GM12878 (cell line): Measurements from ENCODE around the gene UNC119B. TPM values are rescaled to one million over a fixed set of nuclear protein-coding genes. Genes with fewer than 3 reads are reported as not detected.

Source experiments
- ATAC-seq: fragments of 200-7000 bp; cut with Tn5 transposase; 3 replicates; pipeline ENCODE4 v1.9.1; 2020; ENCODE audit warnings: mild to moderate bottlenecking, moderate library complexity
- BruUV-seq: library from RNA; stranded (reverse); fragments of 400-500 nt; replicated peaks from 2 replicates; lab custom pipeline; 2021; lab: Mats Ljungman, UMichigan
- CTCF ChIA-PET: fragments of 300-600 bp; sonication (Branson Sonifier 250); formaldehyde crosslinking; extraction: SDS; loops from one replicate; lab custom pipeline; 2021; ENCODE audit warnings: inconsistent platforms; lab: Yijun Ruan, JAX
- POLR2A ChIA-PET: fragments of 350-600 bp; formaldehyde crosslinking; extraction: SDS; loops from one replicate; lab custom pipeline; 2021; ENCODE audit warnings: inconsistent platforms; lab: Charles Lee
- RAD21 ChIA-PET: fragments of 300-600 bp; sonication (Branson Sonifier 250); formaldehyde crosslinking; loops from one replicate; lab custom pipeline; 2023; ENCODE audit warnings: antibody characterized with exemption; ENCODE audit not compliant: unreplicated experiment; lab: Charles Lee
- SMC1A ChIA-PET: fragments of 300-600 bp; sonication (Branson Sonifier 250); formaldehyde crosslinking; loops from one replicate; lab custom pipeline; 2023; ENCODE audit not compliant: unreplicated experiment, uncharacterized antibody; lab: Charles Lee
- DNase-seq: peaks from one replicate; pipeline ENCODE4 v3.0.0-alpha.2; 2011; ENCODE audit warnings: low read depth, low spot score
- FAIRE-seq: peaks from 3 replicates; lab custom pipeline; 2011; peaks lifted over from hg19 to GRCh38; lab: Jason Lieb, UNC
- H2AFZ ChIP-seq: 2 replicates; pipeline ENCODE4 v1.6.0; 2011; ENCODE audit warnings: low read depth, low read length, control low read depth; ENCODE audit not compliant: control insufficient read depth
- H3K27ac ChIP-seq: 2 replicates; pipeline ENCODE4 v1.5.1; 2011; ENCODE audit warnings: control low read depth; ENCODE audit not compliant: control insufficient read depth, insufficient read depth
- H3K27me3 ChIP-seq, 2 experiments: replicated peaks in 1 of 2; 2 replicates each; pipeline versions ENCODE4 v1.6.0 to v1.6.1; 2011; ENCODE audit warnings: low read length in 1 of 2; ENCODE audit not compliant: control insufficient read depth in 2 of 2, insufficient read depth in 2 of 2
- H3K36me3 ChIP-seq, 2 experiments: 2 replicates each; pipeline ENCODE4 v1.5.1; 2011; ENCODE audit warnings: low read length in 1 of 2; ENCODE audit not compliant: control insufficient read depth in 2 of 2, insufficient read depth in 2 of 2
- H3K4me1 ChIP-seq: 2 replicates; pipeline ENCODE4 v1.6.1; 2011; ENCODE audit warnings: mild to moderate bottlenecking, low read length, moderate library complexity, mixed read lengths; ENCODE audit not compliant: control insufficient read depth, insufficient read depth
- H3K4me2 ChIP-seq: 2 replicates; pipeline ENCODE4 v1.6.0; 2011; ENCODE audit warnings: control low read depth; ENCODE audit not compliant: control insufficient read depth, insufficient read depth
- H3K4me3 ChIP-seq: fragments of 200-600 bp; sonication (generic); 2 replicates; pipeline ENCODE4 v1.5.1; 2016
- H3K79me2 ChIP-seq: 2 replicates; pipeline ENCODE4 v1.6.0; 2011; ENCODE audit warnings: low read length; ENCODE audit not compliant: control insufficient read depth, insufficient read depth
- H3K9ac ChIP-seq: 2 replicates; pipeline ENCODE4 v1.8.0; 2011; ENCODE audit warnings: low read length, control low read depth, mixed read lengths; ENCODE audit not compliant: control insufficient read depth, insufficient read depth
- H3K9me3 ChIP-seq: replicated peaks from 3 replicates; pipeline ENCODE4 v1.5.1; 2011; ENCODE audit warnings: mild to moderate bottlenecking, low read length; ENCODE audit not compliant: control insufficient read depth, insufficient read depth
- H4K20me1 ChIP-seq: 2 replicates; pipeline ENCODE4 v1.6.0; 2011; ENCODE audit not compliant: control insufficient read depth, insufficient read depth
- EP300 ChIP-seq, 2 experiments: fragments of 150-350 bp in 1 of 2; IDR thresholded peaks; 2 replicates each; pipeline ENCODE4 v1.6.1; 2011 to 2012; ENCODE audit warnings: low read depth in 2 of 2, low read length in 2 of 2, borderline replicate concordance in 1 of 2, improper control_type of control experiment in 1 of 2, inconsistent platforms in 1 of 2; ENCODE audit not compliant: control insufficient read depth in 1 of 2
- NFXL1 ChIP-seq: fragments of 450-650 bp; IDR thresholded peaks from 2 replicates; pipeline ENCODE4 v1.6.1; 2017; ENCODE audit warnings: antibody characterized with exemption, mild to moderate bottlenecking, borderline replicate concordance
- NFYB ChIP-seq: IDR thresholded peaks from 2 replicates; pipeline ENCODE4 v1.6.1; 2011; ENCODE audit warnings: low read depth, mild to moderate bottlenecking, low read length, improper control_type of control experiment, moderate library complexity; ENCODE audit not compliant: insufficient read depth
- PAX8 ChIP-seq: fragments of 450-650 bp; IDR thresholded peaks from 2 replicates; pipeline ENCODE4 v1.6.1; 2017; ENCODE audit warnings: mild to moderate bottlenecking, moderate library complexity
- RCOR1 ChIP-seq: conservative IDR thresholded peaks from 2 replicates; pipeline ENCODE4 v1.6.1; 2012; ENCODE audit warnings: low read depth, low read length, improper control_type of control experiment
- SPI1 ChIP-seq: IDR thresholded peaks from 2 replicates; pipeline ENCODE4 v1.6.1; 2011; ENCODE audit warnings: low read depth, mild to moderate bottlenecking, low read length, moderate library complexity, borderline replicate concordance; ENCODE audit not compliant: insufficient read depth
- SUPT20H ChIP-seq: IDR thresholded peaks from 2 replicates; pipeline ENCODE4 v1.6.1; 2011; ENCODE audit warnings: low read depth, mild to moderate bottlenecking, low read length, moderate library complexity, borderline replicate concordance; ENCODE audit not compliant: control insufficient read depth
- SUZ12 ChIP-seq: fragments of 200-600 bp; sonication (generic); IDR thresholded peaks from one replicate; pipeline ENCODE4 v1.6.1; 2018; ENCODE audit warnings: antibody characterized with exemption, mild to moderate bottlenecking; ENCODE audit not compliant: unreplicated experiment
- TARDBP ChIP-seq: IDR thresholded peaks from 2 replicates; pipeline ENCODE4 v1.6.1; 2016; ENCODE audit warnings: borderline replicate concordance
- TBL1XR1 ChIP-seq: IDR thresholded peaks from 2 replicates; pipeline ENCODE4 v1.6.1; 2012; ENCODE audit warnings: low read depth, low read length, improper control_type of control experiment
- ZNF274 ChIP-seq: IDR thresholded peaks from one replicate; pipeline ENCODE4 v1.8.0; 2011; ENCODE audit not compliant: insufficient read length, insufficient read depth
- ZSCAN29 ChIP-seq: fragments of 450-650 bp; IDR thresholded peaks from 2 replicates; pipeline ENCODE4 v1.6.1; 2017; ENCODE audit warnings: mild to moderate bottlenecking, moderate library complexity
- WGBS: methylation state at CpG from one replicate; pipeline ENCODE4 v1.1.6; 2016; ENCODE audit warnings: low lambda C conversion rate; ENCODE audit not compliant: insufficient replicate concordance, insufficient coverage; ENCODE audit errors: missing lambda C conversion rate; 5-methylcytosine and 5-hydroxymethylcytosine counted together
- in situ Hi-C: fragments of 300-500 bp; cut with MboI; formaldehyde crosslinking; loops from 9 replicates; pipeline ENCODE4 v1.14.3; 2018; ENCODE audit warnings: mixed read lengths
- intact Hi-C: fragments of 100-400 bp; cut with micrococcal nuclease; formaldehyde crosslinking; loops from one replicate; pipeline ENCODE4 v1.14.2; 2022; ENCODE audit not compliant: unreplicated experiment
- polyA plus RNA-seq, 11 experiments: library from polyadenylated mRNA; depleted of rRNA in 4 of 11; unstranded in 6 of 11; stranded (reverse) in 5 of 11; fragments of >200 nt; fragmentation: Nextera tagmentation in 4 of 11; fragmentation: Illumina TruSeq in 1 of 11; extraction: Ambion mirVana in 4 of 11; extraction: Trizol in 1 of 11; gene quantifications; 1 replicate in 1 of 11; 2 replicates in 10 of 11; pipeline versions ENCODE4 v1.2.1 to v1.2.3, GENCODE V29; 2011 to 2016; ENCODE audit warnings: inconsistent platforms in 2 of 11, missing spikeins in 2 of 11, low read depth in 1 of 11
- total RNA-seq, 4 experiments: library from RNA; depleted of rRNA in 3 of 4; stranded (reverse); fragments of >200 nt in 3 of 4; fragmentation: Illumina TruSeq in 1 of 4; extraction: Trizol in 1 of 4; gene quantifications; 2 replicates each; pipeline versions ENCODE4 v1.2.1 to v1.2.3, GENCODE V29; 2013 to 2021
- TF ChIP-seq, protein P1 (sequence below): IDR thresholded peaks from 2 replicates; pipeline ENCODE4 v1.6.1; 2011; ENCODE audit warnings: low read depth, low read length, improper control_type of control experiment, borderline replicate concordance

Gene UNC119B
- total and polyA plus RNA-seq, 10 of the 15 experiments (the other 5 are each of a cell fraction or from before 2014, with no cell fraction given): 4.3 to 31.5 (median 10.5) TPM

DNA sequence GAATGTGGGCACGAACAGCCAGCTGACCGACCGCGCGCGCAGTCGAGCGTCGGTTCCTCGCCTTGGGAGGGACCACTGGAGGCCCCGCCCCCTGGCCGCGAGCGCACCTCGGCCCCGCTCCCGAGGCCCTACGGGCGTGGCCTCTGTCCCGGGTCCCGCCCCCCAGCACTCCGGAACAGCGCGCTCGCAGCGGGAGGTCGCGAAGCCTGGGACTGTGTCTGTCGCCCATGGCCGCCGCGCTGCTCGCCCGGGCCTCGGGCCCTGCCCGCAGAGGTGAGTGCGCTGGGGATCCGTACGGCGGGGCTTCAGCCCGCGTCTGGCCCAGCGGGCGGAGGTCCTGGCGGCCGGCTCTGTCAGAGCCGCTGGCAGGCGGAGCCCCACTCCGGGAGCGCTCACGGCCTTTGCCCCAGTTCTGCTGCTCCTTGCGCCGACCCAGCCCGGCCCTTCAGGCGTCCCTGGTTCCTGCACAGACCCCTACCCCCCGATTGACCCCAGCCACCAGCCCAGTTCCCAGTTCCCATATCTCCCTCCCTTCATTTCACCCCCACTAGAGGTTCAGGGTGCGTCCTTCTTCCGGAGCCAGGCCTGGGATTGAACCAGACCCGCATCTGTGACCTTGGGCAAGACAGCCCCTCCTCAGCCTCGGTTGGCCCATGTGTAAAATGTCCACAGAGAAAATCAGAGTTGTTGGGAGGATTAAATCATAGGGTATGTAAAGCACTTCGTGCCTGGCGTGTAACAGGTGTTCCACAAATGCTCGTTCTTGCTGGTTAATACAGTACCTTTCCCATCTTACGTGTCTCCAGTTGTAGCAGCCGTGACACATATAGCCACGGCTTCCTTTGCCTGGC lies 15.6 kb downstream of the UNC119B start, which contains the start of gene ACADS (continued):
- TF ChIP-seq SUZ12: no peak
- TF ChIP-seq SPI1: no peak
- TF ChIP-seq TARDBP: no peak
- TF ChIP-seq ZNF274: no peak
- no peak for TF ChIP-seq NFYB
- no peak for TF ChIP-seq EP300 (IDR thresholded peaks at IDR 0.05; ENCODE audit: borderline replicate concordance in 1 of 2, control insufficient read depth in 1 of 2, low read depth in 2 of 2, low read length in 2 of 2)
- no peak for TF ChIP-seq SUPT20H
- TF ChIP-seq PAX8: no peak
- TF ChIP-seq RCOR1: no peak
- TF ChIP-seq ZSCAN29: no peak

GRCh38 chr12:120726510-120726793 lies 16.2 kb downstream of the UNC119B start:
- Histone ChIP-seq H3K9me3 (no peaks in the 10 kb centered on the region), H3K36me3 (peaks cover 3 to 5% of the 10 kb centered on the region in 2 experiments; a peak in 3 of 4 replicates), H3K4me2 (peak overlapping the region; percentile 53), H3K9ac (no peak overlapping the region; the same call in 1 of the 2 replicates), H3K4me1 (peaks cover 17% of the 10 kb centered on the region), H3K27ac (no peak overlapping the region), H3K4me3 (peak overlapping the region; percentile 59), H2AFZ (peak overlapping the region; percentile 88), H4K20me1 (no peaks in the 10 kb centered on the region), H3K79me2 (no peaks in the 10 kb centered on the region; the same call in 1 of the 2 replicates), H3K27me3 (no peaks in the 10 kb centered on the region)
- intact Hi-C loops (no loop called here), in situ Hi-C loops (no loop called here)
- TF ChIP-seq NFXL1: no peak
- TF ChIP-seq, protein P1, sequence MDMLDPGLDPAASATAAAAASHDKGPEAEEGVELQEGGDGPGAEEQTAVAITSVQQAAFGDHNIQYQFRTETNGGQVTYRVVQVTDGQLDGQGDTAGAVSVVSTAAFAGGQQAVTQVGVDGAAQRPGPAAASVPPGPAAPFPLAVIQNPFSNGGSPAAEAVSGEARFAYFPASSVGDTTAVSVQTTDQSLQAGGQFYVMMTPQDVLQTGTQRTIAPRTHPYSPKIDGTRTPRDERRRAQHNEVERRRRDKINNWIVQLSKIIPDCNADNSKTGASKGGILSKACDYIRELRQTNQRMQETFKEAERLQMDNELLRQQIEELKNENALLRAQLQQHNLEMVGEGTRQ: no peak
- no peak for TF ChIP-seq TBL1XR1
- 91% methylated on average over 9 of the region's 9 CpGs for WGBS
- SMC1A ChIA-PET: no interaction called here
- ATAC-seq (no peak), FAIRE-seq (no peak), DNase-seq (no peak)
- CTCF ChIA-PET: no interaction called here
- RAD21 ChIA-PET: no interaction called here
- POLR2A ChIA-PET: no interaction called here
- no TSS peak for BruUV-seq
